ENCODE data around the gene CHPF.

DNA sequence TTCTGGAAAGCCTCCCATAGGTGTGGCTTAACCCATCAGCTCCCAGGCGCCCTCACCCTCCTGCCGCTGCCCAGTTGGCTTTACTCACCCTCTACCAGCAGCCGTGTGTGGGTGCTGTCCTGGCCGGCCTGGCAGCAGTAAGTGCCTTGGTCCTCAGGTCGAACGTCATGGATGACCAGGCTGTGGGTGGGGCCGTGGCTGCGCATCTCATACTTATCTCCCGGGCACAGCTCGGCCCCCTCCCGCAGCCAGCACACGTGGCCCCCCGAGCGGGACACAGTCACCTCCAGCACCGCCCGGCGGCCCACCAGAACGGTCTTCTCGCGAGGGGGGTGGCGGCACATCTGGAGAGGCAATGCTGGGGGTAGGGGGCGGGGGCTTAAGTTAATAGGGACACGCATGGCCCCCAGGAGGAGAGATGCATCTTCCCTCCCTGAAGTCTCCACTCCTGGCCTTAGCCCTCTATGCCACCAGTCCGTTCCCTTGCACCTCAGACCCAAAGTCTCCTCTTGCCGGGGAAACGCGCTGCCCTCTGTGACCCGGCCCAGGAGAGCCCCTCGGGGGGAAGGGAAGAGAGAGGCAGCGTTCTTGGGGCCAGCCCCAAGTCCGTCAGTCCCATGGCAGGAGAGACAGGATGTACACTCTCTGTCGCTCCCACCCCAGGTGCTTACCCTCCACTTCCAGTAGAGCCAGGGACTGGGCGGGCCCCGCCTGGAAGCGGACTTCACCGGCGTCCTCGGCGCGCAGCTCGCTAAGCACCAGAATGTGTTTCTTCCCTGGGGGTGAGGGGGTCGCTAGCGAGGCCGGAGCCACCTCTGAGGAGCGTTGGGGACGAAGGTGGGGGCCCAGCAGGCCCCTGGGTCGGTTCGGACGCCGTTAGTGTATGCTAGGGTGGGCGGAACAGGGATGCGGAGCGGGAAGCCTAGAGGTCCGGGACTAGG is 8.1 kb upstream of the CHPF start:
- TF ChIP-seq CTCF (IDR thresholded peaks at IDR 0.05) = no peak
- no peak for TF ChIP-seq SIN3A (IDR thresholded peaks at IDR 0.05; ENCODE audit: borderline replicate concordance, insufficient read depth, low read depth, low read length)
- no peak for TF ChIP-seq REST (IDR thresholded peaks at IDR 0.05; ENCODE audit: insufficient read depth in 1 of 2, low read depth in 2 of 2, low read length in 1 of 2)

Data from Panc1 (cell line).